Endothelial cell (in vitro differentiated cells): ENCODE measurements around the gene MED6. TPM values are rescaled to one million over a fixed set of nuclear protein-coding genes. Genes with fewer than 3 reads are reported as not detected.

Experiments used
- DNase-seq: peaks from one replicate; pipeline ENCODE4 v3.0.0; 2021; ENCODE audit warnings: low spot score
- H3K27ac Mint-ChIP-seq: one replicate; pipeline ENCODE4 v1.8.0; 2021; ENCODE audit warnings: mixed read lengths, inconsistent platforms; ENCODE audit not compliant: unreplicated experiment
- H3K27me3 Mint-ChIP-seq: one replicate; pipeline ENCODE4 v1.8.0; 2021; ENCODE audit warnings: mild to moderate bottlenecking, moderate library complexity, mixed read lengths, inconsistent platforms; ENCODE audit not compliant: unreplicated experiment
- H3K36me3 Mint-ChIP-seq: one replicate; pipeline ENCODE4 v1.8.0; 2021; ENCODE audit warnings: mild to moderate bottlenecking, low read depth, mixed read lengths, inconsistent platforms; ENCODE audit not compliant: unreplicated experiment
- H3K4me1 Mint-ChIP-seq: one replicate; pipeline ENCODE4 v1.8.0; 2021; ENCODE audit warnings: mild to moderate bottlenecking, mixed read lengths, inconsistent platforms; ENCODE audit not compliant: unreplicated experiment
- H3K4me3 Mint-ChIP-seq: one replicate; pipeline ENCODE4 v1.8.0; 2021; ENCODE audit warnings: mild to moderate bottlenecking, mixed read lengths, inconsistent platforms; ENCODE audit not compliant: unreplicated experiment
- H3K9me3 Mint-ChIP-seq: one replicate; pipeline ENCODE4 v1.8.0; 2021; ENCODE audit warnings: mixed read lengths, inconsistent platforms; ENCODE audit not compliant: unreplicated experiment
- CTCF ChIP-seq: fragments of 200-600 bp; sonication (generic); IDR thresholded peaks from one replicate; pipeline ENCODE4 v1.5.0; 2021; ENCODE audit warnings: antibody characterized with exemption; ENCODE audit not compliant: unreplicated experiment
- total RNA-seq: library from RNA; stranded (reverse); fragmentation: NEBNext Ultra II Directional; extraction: Animal tissue kit (Norgen Biotek cat#: 25700); gene quantifications from one replicate; pipeline ENCODE4 v1.2.1, GENCODE V29; 2021; ENCODE audit not compliant: unreplicated experiment

Gene MED6
- total RNA-seq, 1 donor from 2014 or later: 48.4 TPM

DNA sequence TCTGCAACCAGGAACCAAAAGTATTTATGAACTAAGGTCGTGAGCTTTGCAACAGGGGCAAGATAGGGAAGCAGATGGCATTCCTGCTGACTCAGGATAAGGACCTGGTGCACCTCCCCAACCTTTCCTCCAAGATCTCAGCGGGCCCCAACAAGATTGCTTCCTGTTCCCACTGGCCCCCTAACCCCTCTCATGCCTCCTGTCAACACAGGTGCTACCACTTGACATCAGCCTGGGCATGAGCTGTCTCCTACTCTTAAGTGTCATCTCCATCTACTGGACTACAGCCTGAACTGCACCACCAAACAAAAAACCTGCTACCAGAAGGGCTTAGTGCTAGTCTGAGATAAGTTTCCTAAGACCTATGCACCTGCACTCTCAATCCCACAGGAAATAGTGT, 32.7 kb downstream of the MED6 start:
- Mint-ChIP-seq H3K36me3 (peaks cover 34% of the 10 kb centered on the region), H3K4me3 (no peak overlapping the region), H3K27me3 (peaks cover 5% of the 10 kb centered on the region), H3K4me1 (no peaks in the 10 kb centered on the region), H3K9me3 (no peaks in the 10 kb centered on the region), H3K27ac (no peak overlapping the region)
- TF ChIP-seq CTCF: peak; percentile 61
- peak; percentile 34 for DNase-seq

GRCh38 chr14:70563869-70564268, 36.6 kb downstream of the MED6 start:
- Mint-ChIP-seq H3K4me1 (no peaks in the 10 kb centered on the region), H3K27ac (no peak overlapping the region), H3K9me3 (peaks cover 5% of the 10 kb centered on the region), H3K27me3 (peaks cover 5% of the 10 kb centered on the region), H3K4me3 (peak overlapping the region; percentile 32), H3K36me3 (peaks cover 57% of the 10 kb centered on the region)
- TF ChIP-seq CTCF: no peak
- no peak for DNase-seq

DNA sequence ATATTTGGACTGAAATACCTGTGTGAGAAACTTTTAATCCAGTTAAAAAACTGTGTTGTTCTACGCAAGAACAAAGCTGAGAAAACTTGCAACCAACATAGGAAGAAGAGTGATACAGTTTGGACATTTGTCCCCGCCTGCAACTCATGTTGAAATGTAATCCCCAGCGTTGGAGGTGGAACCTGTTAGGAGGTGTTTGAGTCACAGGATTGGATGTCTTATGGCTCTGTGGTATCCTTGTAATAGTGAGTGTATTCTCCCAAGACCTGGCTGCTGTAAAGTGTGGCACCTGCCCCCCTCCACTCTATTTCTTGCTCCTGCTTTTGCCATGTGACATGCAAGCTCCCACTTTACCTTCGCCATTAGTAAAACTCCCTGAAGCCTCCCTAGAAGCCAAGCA, 37.0 kb downstream of the MED6 start:
- no peak for TF ChIP-seq CTCF
- Mint-ChIP-seq H3K4me3 (peak overlapping the region; percentile 32), H3K27me3 (peaks cover 5% of the 10 kb centered on the region), H3K9me3 (peaks cover 5% of the 10 kb centered on the region), H3K4me1 (no peaks in the 10 kb centered on the region), H3K36me3 (peaks cover 57% of the 10 kb centered on the region), H3K27ac (no peak overlapping the region)
- DNase-seq: no peak

DNA sequence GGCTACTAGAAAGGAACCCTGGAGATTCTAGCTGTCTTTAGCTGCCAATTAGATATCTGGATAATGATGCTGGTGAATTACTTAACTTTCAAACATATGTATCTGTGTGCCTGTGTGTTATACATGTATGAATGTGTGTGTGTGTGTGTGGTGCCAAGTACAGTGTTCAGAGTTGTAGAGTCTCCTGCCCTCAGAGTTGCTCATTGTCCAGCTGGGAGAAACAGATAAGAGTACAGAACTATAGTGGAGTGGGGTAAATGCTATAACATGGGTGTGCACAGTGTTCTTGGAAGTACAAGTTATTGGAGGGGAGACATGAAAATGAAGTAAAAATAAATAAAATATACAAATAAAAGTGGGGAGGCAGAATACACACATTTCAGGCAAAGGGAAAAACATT, 42.1 kb downstream of the MED6 start:
- peaks cover 33% of the 10 kb centered on the region for H3K36me3 Mint-ChIP-seq
- H3K4me1 Mint-ChIP-seq: no peaks in the 10 kb centered on the region
- TF ChIP-seq CTCF: no peak
- H3K27ac Mint-ChIP-seq: no peak overlapping the region
- peaks cover 5% of the 10 kb centered on the region for H3K9me3 Mint-ChIP-seq
- H3K27me3 Mint-ChIP-seq: no peaks in the 10 kb centered on the region
- no peak for DNase-seq
- H3K4me3 Mint-ChIP-seq: no peak overlapping the region

DNA sequence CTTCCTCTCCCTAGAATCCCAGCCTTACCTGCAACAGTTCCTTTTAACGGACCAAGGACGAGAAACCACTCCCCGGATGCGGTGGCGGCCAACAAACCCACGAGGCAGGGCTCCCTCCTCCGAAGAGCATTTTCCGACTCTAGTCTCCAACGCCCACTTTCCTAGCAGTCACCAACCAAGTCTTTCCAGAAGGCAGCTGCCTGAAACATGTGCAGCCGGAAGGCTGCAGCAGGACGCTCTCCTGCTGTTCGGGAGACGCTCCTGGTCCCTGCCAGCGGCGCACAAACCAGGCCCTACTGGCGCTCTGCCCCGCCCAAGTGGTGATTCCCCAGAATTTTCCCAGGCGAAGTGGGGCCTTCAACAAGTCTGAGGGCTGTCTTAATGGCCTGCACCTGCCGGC, 44.6 kb downstream of the MED6 start:
- Mint-ChIP-seq H3K4me3 (no peak overlapping the region), H3K36me3 (peaks cover 8% of the 10 kb centered on the region), H3K9me3 (peaks cover 1% of the 10 kb centered on the region), H3K27ac (no peak overlapping the region), H3K4me1 (no peaks in the 10 kb centered on the region), H3K27me3 (no peaks in the 10 kb centered on the region)
- no peak for DNase-seq
- no peak for TF ChIP-seq CTCF
